ENCODE data around the gene BMPR1A. TPM values are rescaled to one million over a fixed set of nuclear protein-coding genes. Genes with fewer than 3 reads are reported as not detected.
A peak's percentile ranks its signal among the peaks of the same experiment; 100 is the strongest.

Gene BMPR1A
- total RNA-seq, 2 donors from 2014 or later: 69.4 to 96.4 TPM

DNA sequence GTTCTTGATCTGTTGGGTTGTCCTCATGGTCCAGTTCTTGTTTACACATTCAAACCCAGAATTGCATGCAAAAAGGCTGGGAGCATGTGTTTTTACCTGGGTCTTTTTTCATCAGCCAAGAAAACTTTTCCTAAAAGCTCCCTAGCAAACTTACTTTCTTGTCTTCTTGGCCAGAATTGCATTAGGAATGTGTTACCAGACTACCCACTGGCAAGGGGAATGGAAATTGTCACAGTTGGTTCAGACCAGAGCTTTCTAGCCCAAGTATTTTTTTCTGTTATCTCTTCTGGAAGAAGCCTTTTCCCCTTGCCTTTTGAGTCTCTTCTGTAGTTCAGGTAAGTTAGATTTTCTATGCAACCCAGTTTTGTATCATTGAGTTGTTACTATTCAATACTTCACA is 77.5 kb downstream of the BMPR1A start:
- peaks cover 9% of the 10 kb centered on the region for H3K36me3 ChIP-seq (ENCODE audit: control insufficient read depth, insufficient read depth, low read length)
- H3K9ac ChIP-seq (ENCODE audit: extremely low read depth, low read length, poor library complexity, severe bottlenecking): no peak overlapping the region
- TF ChIP-seq, protein P1, sequence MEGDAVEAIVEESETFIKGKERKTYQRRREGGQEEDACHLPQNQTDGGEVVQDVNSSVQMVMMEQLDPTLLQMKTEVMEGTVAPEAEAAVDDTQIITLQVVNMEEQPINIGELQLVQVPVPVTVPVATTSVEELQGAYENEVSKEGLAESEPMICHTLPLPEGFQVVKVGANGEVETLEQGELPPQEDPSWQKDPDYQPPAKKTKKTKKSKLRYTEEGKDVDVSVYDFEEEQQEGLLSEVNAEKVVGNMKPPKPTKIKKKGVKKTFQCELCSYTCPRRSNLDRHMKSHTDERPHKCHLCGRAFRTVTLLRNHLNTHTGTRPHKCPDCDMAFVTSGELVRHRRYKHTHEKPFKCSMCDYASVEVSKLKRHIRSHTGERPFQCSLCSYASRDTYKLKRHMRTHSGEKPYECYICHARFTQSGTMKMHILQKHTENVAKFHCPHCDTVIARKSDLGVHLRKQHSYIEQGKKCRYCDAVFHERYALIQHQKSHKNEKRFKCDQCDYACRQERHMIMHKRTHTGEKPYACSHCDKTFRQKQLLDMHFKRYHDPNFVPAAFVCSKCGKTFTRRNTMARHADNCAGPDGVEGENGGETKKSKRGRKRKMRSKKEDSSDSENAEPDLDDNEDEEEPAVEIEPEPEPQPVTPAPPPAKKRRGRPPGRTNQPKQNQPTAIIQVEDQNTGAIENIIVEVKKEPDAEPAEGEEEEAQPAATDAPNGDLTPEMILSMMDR (conservative IDR thresholded peaks at IDR 0.05): no peak
- peaks cover 8% of the 10 kb centered on the region for H3K36me3 Mint-ChIP-seq (ENCODE audit: low read depth)
- H3K4me1 ChIP-seq (ENCODE audit: control insufficient read depth, insufficient read depth, low read length): peaks cover 5% of the 10 kb centered on the region
- no peak for DNase-seq
- H3K27ac Mint-ChIP-seq: no peak overlapping the region
- no peak overlapping the region for H3K27ac ChIP-seq (ENCODE audit: low read depth, low read length)
- no peak overlapping the region for H3K4me3 ChIP-seq (ENCODE audit: low read length)
- no peaks in the 10 kb centered on the region for H3K27me3 Mint-ChIP-seq (ENCODE audit: insufficient read depth)
- H3K27me3 ChIP-seq (ENCODE audit: control insufficient read depth, insufficient read depth, low read length, poor library complexity, severe bottlenecking): no peaks in the 10 kb centered on the region
- H3K9me3 ChIP-seq (ENCODE audit: control insufficient read depth, low read length): no peaks in the 10 kb centered on the region
- no peaks in the 10 kb centered on the region for H3K9me3 Mint-ChIP-seq
- H3K4me1 Mint-ChIP-seq: peaks cover 52% of the 10 kb centered on the region
- H3K4me3 Mint-ChIP-seq: no peak overlapping the region

DNA sequence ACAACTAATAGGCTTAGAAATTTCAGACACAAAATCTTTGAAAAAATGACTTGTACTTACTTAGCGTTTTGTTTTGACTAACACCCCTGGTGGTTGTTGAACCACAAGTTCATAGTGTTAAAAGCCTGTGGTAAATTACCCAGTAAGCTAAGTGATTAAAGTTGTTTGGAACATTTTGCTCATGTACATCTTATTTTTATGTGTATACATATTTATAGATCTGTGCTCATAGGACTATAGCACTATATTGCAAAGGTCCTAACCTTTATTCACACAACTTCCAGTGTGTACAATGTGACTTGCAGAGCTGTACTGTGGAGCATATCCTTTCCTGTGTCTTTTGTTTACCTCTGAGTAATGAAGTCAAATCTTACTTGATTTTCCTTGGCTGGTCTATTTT is 79.6 kb downstream of the BMPR1A start:
- H3K9ac ChIP-seq (ENCODE audit: extremely low read depth, low read length, poor library complexity, severe bottlenecking): no peak overlapping the region
- H3K9me3 ChIP-seq (ENCODE audit: control insufficient read depth, low read length): no peaks in the 10 kb centered on the region
- no peak for DNase-seq
- H3K27ac Mint-ChIP-seq: peak overlapping the region; percentile 64
- H3K4me1 ChIP-seq (ENCODE audit: control insufficient read depth, insufficient read depth, low read length): peaks cover 5% of the 10 kb centered on the region
- no peak overlapping the region for H3K4me3 ChIP-seq (ENCODE audit: low read length)
- 100% methylated on average over 1 of the region's 1 CpG; no CpG with 5 or more reads in 1 of the 2 experiments for WGBS, 2 experiments (ENCODE audit: insufficient coverage in 1 of 2, insufficient read length in 1 of 2)
- no peaks in the 10 kb centered on the region for H3K27me3 Mint-ChIP-seq (ENCODE audit: insufficient read depth)
- TF ChIP-seq, protein P1 (conservative IDR thresholded peaks at IDR 0.05): peak; percentile 38
- H3K4me3 Mint-ChIP-seq: no peak overlapping the region
- H3K27me3 ChIP-seq (ENCODE audit: control insufficient read depth, insufficient read depth, low read length, poor library complexity, severe bottlenecking): no peaks in the 10 kb centered on the region
- peaks cover 22% of the 10 kb centered on the region for H3K36me3 ChIP-seq (ENCODE audit: control insufficient read depth, insufficient read depth, low read length)
- peaks cover 47% of the 10 kb centered on the region for H3K4me1 Mint-ChIP-seq
- H3K36me3 Mint-ChIP-seq (ENCODE audit: low read depth): peaks cover 4% of the 10 kb centered on the region
- no peak overlapping the region for H3K27ac ChIP-seq (ENCODE audit: low read depth, low read length)
- no peaks in the 10 kb centered on the region for H3K9me3 Mint-ChIP-seq

DNA sequence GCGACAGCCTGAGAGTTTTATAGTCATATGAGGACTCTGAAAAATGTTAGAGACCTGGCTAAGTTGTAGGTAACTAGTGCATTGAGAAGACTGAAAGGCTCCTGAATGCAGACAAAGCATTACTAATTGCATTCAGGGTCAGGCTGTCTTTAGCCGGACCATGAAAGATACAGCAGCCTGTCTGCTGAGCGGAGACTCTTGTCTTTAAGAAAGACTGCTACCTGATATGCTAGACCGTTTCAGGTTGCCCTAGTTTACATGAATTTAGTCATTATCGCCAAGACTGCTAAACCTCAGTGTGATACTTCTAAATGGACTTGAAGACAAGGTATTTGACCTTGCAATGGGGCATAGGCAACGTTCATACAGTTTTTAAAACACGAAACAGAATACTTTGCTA is 81.2 kb downstream of the BMPR1A start:
- Mint-ChIP-seq H3K27ac (no peak overlapping the region), H3K27me3 (ENCODE audit: insufficient read depth) (no peaks in the 10 kb centered on the region), H3K9me3 (no peaks in the 10 kb centered on the region), H3K4me3 (no peak overlapping the region), H3K36me3 (ENCODE audit: low read depth) (peaks cover 14% of the 10 kb centered on the region), H3K4me1 (peaks cover 56% of the 10 kb centered on the region)
- WGBS, 2 experiments (ENCODE audit: insufficient coverage in 1 of 2, insufficient read length in 1 of 2): 52 to 60% methylated on average over 7 of the region's 7 CpGs
- Histone ChIP-seq H3K27ac (ENCODE audit: low read depth, low read length) (no peak overlapping the region), H3K9ac (ENCODE audit: extremely low read depth, low read length, poor library complexity, severe bottlenecking) (no peak overlapping the region), H3K4me1 (ENCODE audit: control insufficient read depth, insufficient read depth, low read length) (peaks cover 11% of the 10 kb centered on the region), H3K4me3 (ENCODE audit: low read length) (no peak overlapping the region), H3K9me3 (ENCODE audit: control insufficient read depth, low read length) (no peaks in the 10 kb centered on the region), H3K36me3 (ENCODE audit: control insufficient read depth, insufficient read depth, low read length) (peaks cover 30% of the 10 kb centered on the region), H3K27me3 (ENCODE audit: control insufficient read depth, insufficient read depth, low read length, poor library complexity, severe bottlenecking) (no peaks in the 10 kb centered on the region)
- TF ChIP-seq, protein P1 (conservative IDR thresholded peaks at IDR 0.05): no peak
- DNase-seq: no peak
